ENCODE results near the gene PODNL1.
A peak's percentile ranks its signal among the peaks of the same experiment; 100 is the strongest.

PODNL1 gene

DNA sequence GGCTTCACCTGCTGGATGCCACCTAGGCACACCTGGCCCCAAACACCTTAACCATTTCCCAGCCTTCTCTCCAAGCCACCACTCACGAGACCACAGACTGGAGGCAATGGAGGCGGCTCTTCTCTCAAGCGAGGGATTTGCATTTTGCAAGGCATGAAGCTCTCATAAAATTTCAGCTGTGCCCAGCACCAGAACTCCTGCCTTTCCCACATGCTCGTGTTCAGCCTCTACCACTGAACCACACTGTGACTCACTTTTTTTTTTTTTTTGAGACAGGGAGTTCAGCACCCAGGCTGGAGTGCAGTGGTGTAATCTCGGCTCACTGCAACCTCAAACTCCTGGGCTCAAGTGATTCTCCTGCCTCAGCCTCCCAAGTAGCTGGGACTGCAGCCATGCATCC, 50.7 kb downstream of the PODNL1 start:
- DNase-seq: no peak

DNA sequence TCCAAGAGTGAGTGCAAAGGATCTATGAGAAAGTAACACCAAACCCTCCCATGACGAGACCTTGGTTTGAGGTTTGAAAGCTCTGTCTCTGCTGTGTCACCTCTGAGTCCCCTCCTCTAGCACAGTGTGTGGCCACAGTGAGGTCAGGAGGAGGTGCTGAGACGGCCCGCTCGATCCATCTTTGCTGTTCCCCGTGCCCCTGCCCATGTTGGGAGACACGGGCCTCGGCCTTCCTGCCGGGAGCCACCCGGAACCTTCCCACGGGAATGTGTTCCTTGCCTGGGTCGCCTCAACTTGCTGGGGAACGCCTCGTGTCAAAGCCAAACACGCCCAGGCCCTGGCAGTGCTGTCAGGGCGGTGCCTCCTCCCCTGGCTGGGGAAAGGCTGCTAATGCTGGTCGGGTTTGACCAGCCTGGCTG, 51.2 kb downstream of the PODNL1 start:
- DNase-seq: peak; percentile 58

DNA sequence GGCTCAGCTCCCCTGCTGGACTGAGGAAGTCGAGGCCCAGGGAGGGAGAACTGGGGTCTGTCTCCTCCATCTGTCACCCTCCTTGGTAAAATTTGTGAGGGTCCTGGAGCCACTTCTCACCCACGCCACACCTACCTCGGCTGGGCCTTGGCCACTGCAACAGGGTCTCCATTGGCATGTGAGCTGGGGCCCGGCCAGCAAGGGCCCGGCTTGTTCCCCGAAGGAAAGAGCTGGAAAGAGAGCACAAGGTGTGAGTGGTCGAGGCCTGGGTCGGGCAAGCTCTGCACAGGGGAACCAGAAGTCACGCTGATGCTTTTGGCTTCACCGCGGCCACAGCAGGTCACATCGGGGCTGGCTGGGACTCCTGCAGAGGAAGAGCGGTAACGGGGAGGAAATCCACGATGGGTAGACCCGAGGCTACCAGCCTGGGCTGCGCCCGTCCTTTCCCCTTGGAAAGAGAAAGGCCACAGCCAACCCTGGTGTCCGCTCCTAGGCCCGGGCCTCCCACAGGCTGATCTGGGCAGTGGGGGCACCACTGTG, 52.3 kb downstream of the PODNL1 start:
- DNase-seq: no peak

DNA sequence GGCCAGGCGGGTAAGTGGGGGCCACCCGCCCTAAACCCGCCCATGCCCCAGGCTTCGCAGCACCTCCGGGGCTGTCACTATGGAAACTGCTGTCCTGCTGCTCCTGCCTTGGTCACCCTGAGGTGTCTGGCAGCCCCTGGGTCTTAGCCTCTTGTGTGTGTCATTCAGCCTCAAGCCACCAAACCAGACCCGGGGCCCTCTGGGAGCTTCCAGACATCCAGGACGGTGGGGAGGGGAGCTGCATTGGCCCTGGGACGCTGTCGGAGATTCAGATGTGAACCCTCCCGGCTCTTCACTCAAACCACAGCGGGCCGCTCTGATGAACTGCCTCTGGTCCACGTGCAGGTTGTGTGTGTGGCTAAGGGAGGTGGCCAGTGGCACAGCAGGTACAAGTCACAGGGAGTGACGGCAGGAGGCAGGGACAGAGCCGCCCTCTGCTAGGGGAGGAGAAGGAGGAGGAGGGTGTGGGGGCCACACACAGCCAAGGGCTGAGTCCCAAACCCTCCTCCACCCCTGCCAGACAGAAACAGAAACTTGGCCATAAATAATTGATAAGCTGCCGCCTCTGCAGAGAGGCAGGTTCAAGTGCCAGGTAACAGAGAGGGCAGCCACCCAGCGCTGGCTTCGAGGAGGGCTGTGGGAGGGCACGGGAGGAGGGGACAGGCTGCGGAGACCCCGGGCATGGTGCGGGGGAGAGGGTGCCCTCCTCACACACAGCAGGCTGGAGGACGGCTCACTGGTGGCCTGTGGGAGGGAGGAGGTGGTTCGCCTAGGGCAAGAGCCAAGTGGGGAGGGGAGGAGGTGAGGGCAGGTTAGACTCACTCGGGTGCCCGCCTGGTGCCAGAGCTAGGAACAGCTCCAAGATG, 53.3 kb downstream of the PODNL1 start:
- DNase-seq: no peak

DNA sequence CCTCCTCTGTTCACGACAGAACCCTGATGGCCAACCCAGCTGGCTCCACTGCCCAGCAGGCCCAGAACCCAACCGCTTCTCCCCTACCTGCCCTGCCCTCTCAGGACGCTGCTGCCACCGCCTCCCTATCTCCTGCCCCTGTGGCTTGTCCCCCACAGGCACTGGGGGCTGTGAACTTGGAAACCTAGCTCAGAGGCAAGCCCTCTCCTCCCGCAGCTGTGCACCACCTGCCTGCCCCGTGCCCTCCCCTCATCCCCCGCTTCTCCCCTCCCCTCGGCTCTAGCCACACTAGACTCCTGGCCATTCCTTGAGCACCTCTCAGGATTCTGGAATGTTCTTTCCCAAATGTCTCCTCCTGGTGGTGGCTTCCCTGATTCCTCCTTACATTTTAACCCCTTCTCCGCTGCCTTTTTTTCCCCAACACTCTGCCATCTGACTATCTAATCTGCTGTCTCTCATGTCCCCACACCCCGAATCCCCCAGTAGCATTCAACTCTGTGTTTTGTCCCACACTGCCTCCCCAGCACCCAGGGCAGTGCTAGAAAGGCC, 54.6 kb downstream of the PODNL1 start:
- DNase-seq: no peak

DNA sequence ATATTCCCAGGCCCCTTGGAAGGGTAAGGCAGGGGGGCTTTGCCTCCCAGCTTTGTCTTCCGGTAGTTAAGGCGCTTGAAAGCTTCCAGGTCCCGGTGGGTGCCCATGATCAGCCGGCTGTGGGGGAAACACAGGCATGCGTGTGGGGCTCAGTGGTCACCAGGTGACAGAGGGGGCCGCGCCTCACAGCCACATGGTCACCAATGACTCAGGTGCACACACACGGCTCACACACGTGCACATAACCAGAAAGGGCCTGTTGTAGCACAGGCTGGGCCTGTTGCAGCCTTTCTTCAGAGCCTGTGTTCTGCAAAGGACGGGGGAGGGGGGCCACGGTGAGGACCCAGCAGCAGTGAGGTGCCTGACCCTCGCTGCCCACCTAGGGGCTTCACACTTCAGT, 55.4 kb downstream of the PODNL1 start:
- no peak for DNase-seq

DNA sequence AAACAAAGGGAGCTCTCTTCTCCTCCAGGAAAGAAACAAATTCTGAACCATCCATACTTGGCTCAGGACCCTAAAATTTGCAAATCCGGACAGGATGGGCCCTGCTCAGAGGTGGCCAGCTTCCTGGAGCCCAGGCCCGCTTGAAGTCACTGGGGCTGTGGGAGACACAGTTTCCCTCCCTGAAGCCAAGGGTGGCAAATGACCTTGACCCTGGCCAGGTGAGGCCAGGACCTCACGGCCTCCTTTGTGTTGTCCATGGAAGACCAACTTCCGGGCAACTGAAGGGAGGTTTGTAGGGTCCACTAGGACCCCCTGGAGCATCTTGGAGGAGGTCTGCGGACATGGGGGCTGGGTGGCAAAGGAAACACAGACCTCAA, 55.8 kb downstream of the PODNL1 start:
- no peak for DNase-seq

DNA sequence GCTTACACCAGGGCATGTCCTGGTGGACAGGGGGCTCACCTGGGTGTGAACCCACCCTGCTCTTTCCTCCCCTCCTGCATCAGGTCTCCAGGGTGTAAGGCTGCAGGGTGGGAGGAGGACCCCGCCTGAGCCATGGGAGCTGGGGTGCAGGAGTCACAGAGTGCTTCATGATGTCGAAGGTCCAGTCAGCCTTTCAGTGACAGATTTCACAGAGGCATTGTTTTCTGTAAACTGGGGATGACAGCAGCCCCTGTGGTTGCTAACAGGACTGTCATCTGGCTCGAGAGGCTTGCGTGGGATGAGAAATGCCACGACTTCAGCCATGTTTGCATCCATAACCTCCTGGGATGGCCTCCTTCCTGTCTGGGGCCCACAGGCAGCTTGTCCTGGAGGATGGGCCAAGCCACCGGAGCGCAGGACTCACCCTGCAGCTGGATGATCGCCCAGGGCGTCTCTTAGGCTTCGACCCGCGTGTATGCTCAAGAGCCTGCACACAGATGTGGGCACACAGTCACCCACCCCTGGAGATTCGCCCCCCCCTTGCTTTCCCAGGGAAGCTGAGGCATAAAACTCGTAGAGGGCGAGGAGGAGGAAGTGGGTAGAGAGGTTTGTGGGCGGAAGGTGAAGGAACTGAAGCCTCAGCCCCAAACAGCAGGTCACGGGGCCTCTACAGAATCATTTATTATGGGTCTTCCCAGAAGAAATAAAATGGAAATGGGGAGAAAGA, 56.4 kb downstream of the PODNL1 start:
- peak; percentile 55 for DNase-seq

DNA sequence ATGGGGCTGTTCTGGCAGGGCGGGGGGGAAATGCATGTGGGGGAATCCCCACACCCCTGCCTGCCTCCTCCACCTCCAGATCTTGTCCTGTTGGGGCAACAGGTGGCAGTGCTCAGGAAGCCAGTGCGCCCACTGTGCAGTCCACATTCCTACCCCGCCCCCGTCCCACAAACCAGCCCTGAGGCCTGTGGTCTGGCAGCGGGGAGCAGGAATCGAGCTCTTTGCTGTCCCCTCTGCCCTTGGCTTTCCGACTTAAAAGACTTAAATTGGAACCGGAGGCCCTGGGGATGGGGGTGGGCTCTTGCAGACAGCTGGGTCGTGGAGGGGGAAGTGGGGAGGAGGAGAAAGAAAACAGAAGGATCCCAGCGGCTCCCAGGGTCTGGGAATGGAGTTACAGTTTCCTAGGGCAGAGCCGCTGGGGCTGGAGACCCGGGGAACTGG, 56.9 kb downstream of the PODNL1 start:
- DNase-seq: peak; percentile 43

Measured in CD4-positive, alpha-beta T cell treated with Interleukin-10 for 1 hour (primary cell).